GM23248 (cell line): ENCODE results near the gene MEIS2.

Experiments
- EZH2 ChIP-seq: fragments of 200-600 bp; sonication (generic); IDR thresholded peaks from 2 replicates; pipeline ENCODE4 v1.6.1; 2018; ENCODE audit warnings: antibody characterized with exemption, mild to moderate bottlenecking; ENCODE audit not compliant: insufficient read depth, poor library complexity, severe bottlenecking
- EZH2phosphoT487 ChIP-seq: fragments of 200-600 bp; sonication (generic); IDR thresholded peaks from 2 replicates; pipeline ENCODE4 v1.6.1; 2018; ENCODE audit warnings: antibody characterized with exemption, moderate library complexity, mild to moderate bottlenecking, low read depth; ENCODE audit not compliant: insufficient read depth

DNA sequence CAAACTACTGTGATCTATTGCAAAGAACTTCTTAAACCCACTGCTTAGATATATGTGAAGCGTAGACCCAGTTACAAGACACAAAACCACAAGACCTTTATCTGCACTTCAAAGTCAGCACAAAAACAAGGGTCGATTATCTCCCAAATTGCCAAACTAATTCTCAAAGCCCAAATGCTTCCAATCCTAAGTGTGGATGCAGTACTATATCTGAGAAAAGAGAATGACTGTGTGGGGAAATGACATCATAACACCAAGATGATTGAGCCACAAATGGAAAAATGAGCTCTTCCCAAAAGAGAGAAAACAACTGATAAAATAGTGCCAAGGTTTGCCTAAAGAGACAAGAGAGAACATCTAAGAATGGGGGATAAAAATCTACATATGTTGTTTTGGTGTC lies 86.2 kb downstream of the MEIS2 start:
- no peak for TF ChIP-seq EZH2
- TF ChIP-seq EZH2phosphoT487: no peak
